ENCODE measurements around the gene ILF3.

Gene ILF3

GRCh38 chr19:10653732-10654609, at the start of gene ILF3:
Gene ILF3 (plus strand): TSS chr19:10654346. CDS start chr19:10670606, 16,260 bp downstream.
- peak; percentile 99 for DNase-seq

DNA sequence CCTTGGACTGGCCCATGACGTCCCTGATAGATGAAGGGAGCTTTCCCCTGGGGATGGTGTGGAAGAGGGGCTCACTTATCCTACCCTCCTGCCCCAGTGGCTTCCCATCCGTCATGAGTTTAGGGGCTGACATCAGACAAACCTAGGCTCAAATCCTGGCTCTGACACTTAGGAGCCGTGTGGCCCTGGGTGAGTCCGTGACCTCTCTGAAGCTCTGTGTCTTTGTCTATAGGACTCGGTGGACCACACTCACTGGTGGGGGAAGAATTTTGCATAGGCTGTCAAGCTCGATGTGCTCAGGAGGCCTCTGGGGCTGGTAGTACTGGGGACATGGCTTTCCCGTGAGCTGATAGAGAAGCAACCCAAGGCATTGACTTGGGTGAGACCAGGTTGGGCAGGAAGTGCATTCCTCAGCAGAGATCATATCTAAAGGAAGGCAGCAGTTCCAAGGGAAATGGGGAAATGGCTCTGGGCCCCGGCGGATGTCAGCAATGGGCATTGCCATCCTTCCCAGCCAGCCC, 49.6 kb upstream of the ILF3 start:
- peak in 1 of 2 experiments; percentile 37 for DNase-seq

DNA sequence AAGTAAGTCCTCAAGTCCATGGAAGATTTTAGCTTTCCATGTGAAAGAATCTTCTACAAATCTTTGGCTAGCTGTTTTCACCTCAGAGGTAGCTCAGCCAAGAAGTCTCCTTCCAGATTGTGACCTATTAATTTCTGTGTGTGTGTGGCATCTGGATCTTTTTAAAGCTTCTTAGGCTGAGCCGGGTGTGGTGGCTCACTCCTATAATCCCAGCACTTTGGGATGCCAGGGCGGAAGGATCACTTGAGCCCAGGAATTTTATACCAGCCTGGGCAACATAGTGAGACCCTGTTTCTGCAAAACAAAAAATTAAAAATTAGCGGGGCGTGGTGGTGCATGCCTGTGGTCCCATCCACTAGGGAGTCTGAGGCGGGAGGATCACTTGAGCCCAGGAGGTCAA, 42.2 kb upstream of the ILF3 start:
- DNase-seq, result no peak

DNA sequence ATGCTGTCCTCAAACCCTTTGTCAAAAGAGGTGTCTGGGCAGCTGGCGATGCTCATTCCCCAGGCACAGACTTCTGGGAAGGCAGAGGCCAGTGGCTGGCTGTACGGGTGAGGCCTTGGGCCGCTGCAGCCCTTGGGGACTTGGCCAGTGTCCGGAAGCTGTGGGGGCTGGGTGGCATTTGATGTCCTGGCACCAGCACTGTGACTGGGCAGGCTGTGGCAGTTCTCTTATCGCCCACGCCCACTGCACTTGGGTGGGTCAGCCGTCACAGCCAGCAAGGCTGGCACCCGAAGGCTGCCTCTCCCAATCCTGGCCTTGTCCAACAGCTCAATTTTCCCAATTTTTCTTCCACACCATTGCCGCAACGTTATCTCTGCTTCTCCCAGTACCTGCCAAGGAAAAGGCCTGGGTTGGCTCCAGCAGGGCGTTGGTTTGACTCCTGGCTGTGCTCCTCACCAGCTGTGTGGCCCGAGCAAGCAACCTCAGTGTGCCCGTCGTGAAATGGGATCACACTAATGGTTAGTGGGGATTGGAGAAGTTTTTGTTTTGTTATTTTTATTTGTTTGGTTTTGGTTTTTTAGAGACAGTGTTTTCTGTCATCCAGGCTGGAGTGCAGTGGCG, 41.5 kb upstream of the ILF3 start:
- no peak for DNase-seq

DNA sequence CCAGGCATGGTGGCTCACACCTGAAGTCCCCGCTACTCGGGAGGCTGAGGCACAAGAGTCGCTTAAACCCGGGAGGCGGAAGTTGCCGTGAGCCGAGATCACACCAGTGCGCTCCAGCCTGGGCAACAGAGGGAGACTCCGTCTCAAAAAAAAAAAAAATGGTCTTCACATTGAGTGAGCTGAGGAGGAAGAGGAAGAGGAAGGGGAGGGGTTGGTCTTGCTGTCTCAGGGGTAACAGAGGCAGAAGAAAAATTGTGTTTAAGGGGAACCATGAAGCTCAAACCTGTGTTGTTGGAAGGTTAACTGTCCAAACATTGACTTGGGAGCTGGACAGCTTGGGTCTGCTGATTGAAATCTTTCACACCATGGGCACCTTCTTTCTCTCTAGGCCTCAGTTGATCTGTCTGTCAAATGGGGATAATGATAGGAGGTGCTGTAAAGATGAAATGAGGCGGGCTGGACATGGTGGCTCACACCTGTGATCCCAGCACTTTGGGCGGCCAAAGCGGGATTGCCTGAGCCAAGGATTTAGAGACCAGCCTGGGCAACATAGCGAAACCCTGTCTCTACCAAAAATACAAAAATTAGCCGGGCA, 38.6 kb upstream of the ILF3 start:
- DNase-seq, result no peak

DNA sequence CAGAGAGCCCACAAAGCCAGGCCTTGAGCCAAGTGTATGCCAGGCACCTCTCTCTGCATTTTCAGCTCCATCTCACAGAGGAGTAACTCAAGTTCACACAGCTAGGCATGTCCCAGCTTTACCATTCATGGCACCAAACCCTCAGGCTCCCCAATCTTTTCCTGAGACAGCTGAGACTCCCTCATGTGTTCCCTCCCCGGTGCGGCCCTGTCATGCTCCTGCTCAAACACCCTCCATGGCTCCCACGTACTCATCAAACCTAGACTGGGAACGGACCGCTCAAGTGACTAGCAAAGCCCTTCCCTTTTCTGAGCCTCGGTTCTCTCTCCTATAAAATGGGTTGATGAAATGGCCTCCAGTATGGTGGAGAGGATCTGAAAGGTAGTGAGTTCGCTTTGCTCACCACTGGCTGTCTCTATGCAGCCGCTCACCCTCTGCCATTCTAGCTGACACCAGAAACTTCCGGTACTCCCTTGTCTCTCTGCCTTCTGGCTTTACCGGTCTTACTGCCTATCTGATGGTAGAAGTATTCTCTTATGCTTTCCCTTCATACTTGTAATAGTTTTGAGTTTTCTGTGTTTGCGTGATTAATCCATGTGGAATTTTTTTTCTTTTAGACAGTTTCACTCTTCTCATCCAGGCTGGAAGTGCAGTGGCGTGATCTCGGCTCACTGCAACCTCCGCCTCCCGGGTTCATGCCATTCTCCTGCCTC, 36.6 kb upstream of the ILF3 start:
- DNase-seq, result peak in 1 of 2 experiments; percentile 17

DNA sequence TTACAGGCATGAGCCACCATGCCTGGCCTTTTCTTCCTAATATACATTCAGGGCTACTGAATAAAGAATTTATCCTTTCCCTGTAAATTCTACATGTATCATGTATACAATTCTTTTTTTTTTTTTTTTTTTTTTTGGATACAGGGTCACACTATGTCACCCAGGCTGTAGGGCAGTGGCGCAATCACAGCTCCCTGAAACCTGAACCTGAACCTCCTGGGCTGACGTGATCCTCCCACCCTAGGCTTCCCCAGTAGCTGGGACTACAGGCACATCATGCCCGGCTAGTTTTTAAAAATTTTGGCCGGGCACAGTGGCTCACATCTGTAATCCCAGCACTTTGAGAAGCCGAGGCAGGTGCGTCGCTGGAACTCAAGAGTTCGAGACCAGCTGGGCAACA, 35.3 kb upstream of the ILF3 start:
- DNase-seq, result no peak

- DNase-seq, result no peak
These were observed 33.4 kb upstream of the ILF3 start for GRCh38 chr19:10620786-10621185.

- no peak for DNase-seq
These were observed 32.2 kb upstream of the ILF3 start for GRCh38 chr19:10621966-10622365.

GRCh38 chr19:10624585-10624984, 29.6 kb upstream of the ILF3 start:
- no peak for DNase-seq

DNA sequence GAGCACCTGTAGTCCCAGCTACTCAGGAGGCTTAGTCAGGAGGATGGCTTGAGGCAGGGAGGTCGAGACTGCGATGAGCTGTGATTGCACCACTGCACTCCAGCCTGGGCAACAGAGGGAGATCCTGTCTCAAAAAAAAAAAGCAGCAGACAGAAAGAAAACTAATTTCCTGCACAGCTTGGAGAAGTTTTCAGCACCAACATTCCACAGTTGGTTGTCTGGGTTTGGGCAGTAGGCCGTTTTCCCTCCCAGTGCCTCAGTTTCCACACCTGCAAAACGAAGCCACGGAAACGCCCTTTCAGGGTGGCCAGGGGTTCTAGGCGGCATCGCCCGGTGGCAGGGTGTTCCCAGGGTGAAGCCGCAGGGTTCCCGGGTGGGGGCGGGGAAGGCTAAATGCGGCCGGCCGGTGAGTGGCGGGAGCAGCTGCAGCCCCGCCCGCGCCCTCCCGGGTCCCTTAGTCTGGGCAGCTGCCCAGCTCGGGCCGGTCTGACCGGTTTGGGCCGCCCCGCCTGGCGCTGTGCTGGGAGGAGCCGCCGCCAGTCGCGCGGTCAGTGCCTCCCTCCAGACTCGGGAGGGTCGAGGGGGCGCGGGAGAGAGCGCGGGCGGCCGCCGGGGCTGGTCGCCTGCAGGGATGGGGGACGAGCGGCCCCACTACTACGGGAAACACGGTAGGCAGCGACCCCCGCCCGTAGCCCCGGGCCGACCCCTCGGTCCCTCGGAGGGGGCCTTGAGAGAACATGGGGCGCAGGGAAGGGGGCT, 29.0 kb upstream of the ILF3 start, which contains the start of gene SLC44A2:
Gene SLC44A2 (plus strand): TSS at position 551 of the 759 bp plus-strand sequence. CDS start 81 bp downstream, at position 632.
- DNase-seq, result no peak

DNA sequence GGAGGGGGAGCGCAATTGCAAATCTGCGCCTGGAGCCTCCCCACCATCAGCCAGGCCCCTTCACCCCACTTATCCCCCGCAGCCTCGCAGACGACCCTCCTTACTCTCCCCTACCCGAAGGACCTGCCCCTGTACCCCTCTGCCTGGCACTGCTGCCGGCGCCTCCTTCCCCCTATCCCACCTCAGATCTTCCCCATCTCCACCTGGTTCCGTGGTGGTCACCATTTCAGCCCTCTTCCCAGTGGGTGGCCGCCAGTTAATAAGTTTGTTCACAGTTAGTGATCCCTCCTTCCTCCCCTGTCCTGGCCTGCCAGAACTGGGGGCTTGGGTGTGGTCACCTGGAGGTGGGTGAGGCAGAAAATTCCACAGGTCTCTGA, 28.4 kb upstream of the ILF3 start:
- DNase-seq, result no peak

GRCh38 chr19:10631874-10632273, 22.3 kb upstream of the ILF3 start:
- DNase-seq, result no peak

DNA sequence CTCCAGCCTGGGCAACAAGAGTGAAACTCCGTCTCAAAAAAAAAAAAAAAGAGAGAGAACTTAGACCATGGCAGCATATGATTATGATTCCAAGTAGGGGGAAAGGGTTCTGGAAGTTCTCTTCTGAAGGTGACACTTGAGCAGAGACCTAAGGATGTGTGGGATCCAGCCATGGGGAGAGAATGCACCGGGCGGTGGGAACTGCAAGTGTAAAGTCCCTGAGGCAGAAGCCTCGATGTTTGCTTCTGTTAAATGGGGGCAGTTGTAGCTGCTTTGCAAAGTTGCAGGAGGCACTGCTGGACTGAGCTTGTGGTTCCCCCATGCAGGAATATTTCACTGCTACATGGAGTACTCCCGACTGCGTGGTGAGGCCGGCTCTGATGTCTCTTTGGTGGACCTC, 19.7 kb upstream of the ILF3 start:
- no peak for DNase-seq

GRCh38 chr19:10634963-10635362, 19.2 kb upstream of the ILF3 start:
- no peak for DNase-seq

- DNase-seq, result no peak
These were observed 17.7 kb upstream of the ILF3 start for GRCh38 chr19:10636304-10636972.

GRCh38 chr19:10637894-10638293, 16.3 kb upstream of the ILF3 start:
- DNase-seq, result no peak

GRCh38 chr19:10639836-10640235, 14.3 kb upstream of the ILF3 start:
- DNase-seq, result no peak

GRCh38 chr19:10640361-10640760, 13.8 kb upstream of the ILF3 start:
- DNase-seq, result no peak

- DNase-seq, result no peak
These were observed 12.9 kb upstream of the ILF3 start for GRCh38 chr19:10641248-10641647.

- DNase-seq, result no peak
These were observed 11.5 kb upstream of the ILF3 start for GRCh38 chr19:10642473-10643171.

All from SW 1271 (cell line).